ENCODE data around the gene NUAK1.

DNA sequence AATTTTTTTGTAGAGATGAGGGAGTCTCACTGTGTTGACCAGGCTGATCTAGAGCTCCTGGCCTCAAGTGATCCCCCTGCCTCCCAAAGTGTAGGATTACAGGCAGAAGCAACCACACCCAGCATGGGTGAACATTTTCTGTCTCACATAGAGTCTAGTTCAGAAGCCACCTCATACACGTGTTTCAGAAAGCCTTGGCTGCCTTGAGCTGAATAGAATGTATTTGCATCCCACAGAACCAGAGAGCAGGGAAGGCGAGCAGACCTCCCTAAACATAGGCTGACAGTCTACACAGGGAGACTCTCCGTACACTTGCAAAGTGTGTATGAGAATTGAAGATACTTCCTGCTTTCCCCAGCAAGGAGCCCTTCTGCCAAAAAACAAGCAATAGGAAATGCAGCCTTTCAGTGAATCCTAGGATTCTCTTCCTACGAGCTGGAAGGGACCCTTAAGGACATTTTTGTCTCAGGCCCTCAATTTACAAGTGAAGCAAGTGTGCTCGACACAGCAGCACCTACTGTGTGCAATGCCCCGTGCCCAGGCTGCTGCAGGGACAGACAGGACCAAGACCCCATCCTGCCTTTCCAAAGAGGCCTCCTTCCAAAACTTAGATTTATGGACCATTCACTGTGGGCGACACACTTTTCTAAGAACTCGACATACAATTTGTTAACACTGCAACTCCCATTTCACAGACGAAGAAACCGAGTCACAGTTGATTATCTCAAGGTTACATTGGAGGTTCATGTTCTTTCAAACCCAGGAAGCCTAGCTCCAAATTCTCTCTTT lies 11.2 kb downstream of the NUAK1 start:
- TF ChIP-seq TAF1 (IDR thresholded peaks at IDR 0.05; ENCODE audit: borderline replicate concordance, insufficient read depth, low read length) (no peak), POLR2AphosphoS5 (IDR thresholded peaks at IDR 0.05; ENCODE audit: low read depth, low read length) (no peak)
